Common myeloid progenitor, CD34-positive (primary cell): ENCODE measurements around the gene GSK3A.
"Not testable (repeated sequence)": the region's sequence is repeated elsewhere in the genome, so short reads cannot be mapped to it uniquely, and the experiment has no call there.

Experiments
- CTCF ChIA-PET: fragments of 350-600 bp; sonication (Branson Sonifier 250); formaldehyde crosslinking; loops from one replicate; lab custom pipeline; 2021; ENCODE audit warnings: antibody characterized with exemption; lab: Charles Lee
- POLR2A ChIA-PET: fragments of 350-600 bp; sonication (Branson Sonifier 250); formaldehyde crosslinking; loops from one replicate; lab custom pipeline; 2021; ENCODE audit warnings: antibody characterized with exemption; lab: Charles Lee
- DNase-seq, 3 donors: peaks; one replicate each; pipeline versions ENCODE4 v3.0.0 to v3.0.0-alpha.2; 2013
- H3K27ac ChIP-seq, 2 experiments: 1 replicate in 1 of 2; 2 replicates in 1 of 2; pipeline ENCODE4 v1.7.0; 2013; ENCODE audit warnings: inconsistent platforms in 2 of 2, low read length in 2 of 2, mild to moderate bottlenecking in 2 of 2, low read depth in 1 of 2, moderate library complexity in 1 of 2; ENCODE audit not compliant: severe bottlenecking in 2 of 2, insufficient read depth in 1 of 2, poor library complexity in 1 of 2
- H3K27me3 ChIP-seq, 5 experiments: replicated peaks in 2 of 5; 1 replicate in 3 of 5; 2 replicates in 2 of 5; pipeline versions ENCODE4 v1.6.1 to v1.7.0; 2013; ENCODE audit warnings: low read length in 4 of 5, mild to moderate bottlenecking in 2 of 5, moderate library complexity in 2 of 5, inconsistent platforms in 1 of 5; ENCODE audit not compliant: insufficient read depth in 5 of 5, control insufficient read depth in 4 of 5
- H3K36me3 ChIP-seq, 4 experiments: 1 replicate in 2 of 4; 2 replicates in 2 of 4; pipeline versions ENCODE4 v1.6.1 to v1.7.0; 2013; ENCODE audit warnings: low read length in 3 of 4, control low read depth in 1 of 4, mild to moderate bottlenecking in 1 of 4; ENCODE audit not compliant: control insufficient read depth in 4 of 4, insufficient read depth in 4 of 4
- H3K4me1 ChIP-seq, 4 experiments: 1 replicate in 3 of 4; 2 replicates in 1 of 4; pipeline versions ENCODE4 v1.6.1 to v1.7.1; 2013; ENCODE audit warnings: low read length in 3 of 4, mild to moderate bottlenecking in 3 of 4, control low read depth in 1 of 4, inconsistent platforms in 1 of 4, moderate library complexity in 1 of 4; ENCODE audit not compliant: control insufficient read depth in 4 of 4, insufficient read depth in 4 of 4; ENCODE audit errors: control extremely low read depth in 1 of 4
- H3K4me3 ChIP-seq, 7 experiments: 1 replicate in 4 of 7; 2 replicates in 3 of 7; pipeline versions ENCODE4 v1.5.1 to v1.7.0; 2013; ENCODE audit warnings: mild to moderate bottlenecking in 7 of 7, low read length in 6 of 7, moderate library complexity in 6 of 7, inconsistent platforms in 2 of 7, low read depth in 2 of 7, control low read depth in 1 of 7; ENCODE audit not compliant: insufficient read depth in 4 of 7, control insufficient read depth in 1 of 7; ENCODE audit errors: extremely low read depth in 1 of 7
- H3K9me3 ChIP-seq, 5 experiments: 1 replicate in 4 of 5; 2 replicates in 1 of 5; pipeline versions ENCODE4 v1.6.1 to v1.7.1; 2013; ENCODE audit warnings: low read length in 4 of 5, mild to moderate bottlenecking in 2 of 5, inconsistent platforms in 1 of 5, low read depth in 1 of 5, moderate library complexity in 1 of 5; ENCODE audit not compliant: control insufficient read depth in 4 of 5, insufficient read depth in 2 of 5; ENCODE audit errors: control extremely low read depth in 1 of 5
- WGBS: methylation state at CpG from one replicate; pipeline ENCODE4 v1.1.5; 2013; ENCODE audit not compliant: insufficient coverage; 5-methylcytosine and 5-hydroxymethylcytosine counted together

GSK3A gene

GRCh38 chr19:42266105-42266504 is 23.7 kb upstream of the GSK3A start:
- not testable (repeated sequence) for H3K4me3 ChIP-seq, H3K36me3 ChIP-seq, DNase-seq, H3K9me3 ChIP-seq, H3K27me3 ChIP-seq, H3K27ac ChIP-seq
- POLR2A ChIA-PET, result interaction anchor here (0.6 kb wide), 2 partner anchors 1292 to 1489 kb away, joined by 4 to 5 read pairs; no protein-coding TSS in a partner anchor
- H3K4me1 ChIP-seq, result peaks cover 7 to 25% (median 24%) of the 10 kb centered on the region in 4 experiments
- CTCF ChIA-PET, result interaction anchor here (0.9 kb wide), 1 partner anchor 22 kb away, joined by 3 read pairs; no protein-coding TSS in a partner anchor
- WGBS, result 100% methylated on average over 2 of the region's 4 CpGs

- no peaks in the 10 kb centered on the region for H3K36me3 ChIP-seq
- WGBS, result no CpG with 5 or more reads among the region's 3 CpGs
These were observed 19.4 kb upstream of the GSK3A start for GRCh38 chr19:42261763-42262162.

GRCh38 chr19:42257842-42258241 is 15.4 kb upstream of the GSK3A start:
- POLR2A ChIA-PET, result not testable (repeated sequence)

More at GRCh38 chr19:42261763-42262162, 19.4 kb upstream of the GSK3A start:
- H3K4me1 ChIP-seq, result no peaks in the 10 kb centered on the region
- no peak for DNase-seq
- H3K27ac ChIP-seq, result no peak overlapping the region
- H3K4me3 ChIP-seq, result no peak overlapping the region
- POLR2A ChIA-PET, result interaction anchor here (0.5 kb wide), 1 partner anchor 1515 kb away, joined by 4 read pairs; no protein-coding TSS in a partner anchor
- H3K27me3 ChIP-seq, result no peaks in the 10 kb centered on the region
- CTCF ChIA-PET, result interaction anchor here (1.1 to 1.4 kb wide), 2 partner anchors 11 kb away, joined by 3 to 4 read pairs; no protein-coding TSS in a partner anchor
- no peaks in the 10 kb centered on the region for H3K9me3 ChIP-seq

GRCh38 chr19:42255766-42256745 is 13.7 kb upstream of the GSK3A start:
- Histone ChIP-seq H3K9me3 (no peaks in the 10 kb centered on the region), H3K36me3 (no peaks in the 10 kb centered on the region), H3K4me3 (peak overlapping the region; percentile 39 to 96 (median 71)), H3K27ac (no peak overlapping the region), H3K4me1 (peaks cover 0 to 36% (median 31%) of the 10 kb centered on the region in 4 experiments), H3K27me3 (no peaks in the 10 kb centered on the region)
- CTCF ChIA-PET, result interaction anchor here (0.6 to 3.0 kb wide), 5 partner anchors 11 to 305 kb away, joined by 3 to 13 read pairs (median 3); no protein-coding TSS in a partner anchor
- POLR2A ChIA-PET, result interaction anchor here (0.8 to 1.5 kb wide), 4 partner anchors 11 to 15 kb away, joined by 3 to 4 read pairs (median 4); partner anchors contain the start of gene CIC
- DNase-seq, result no peak
- 10% methylated on average over 33 of the region's 38 CpGs for WGBS

More at GRCh38 chr19:42257842-42258241, 15.4 kb upstream of the GSK3A start:
- peaks cover 0 to 18% (median 14%) of the 10 kb centered on the region in 4 experiments for H3K4me1 ChIP-seq
- H3K27me3 ChIP-seq, DNase-seq, H3K4me3 ChIP-seq, H3K36me3 ChIP-seq, H3K27ac ChIP-seq, H3K9me3 ChIP-seq: not testable (repeated sequence)
- WGBS, result 100% methylated on average over 1 of the region's 3 CpGs
- CTCF ChIA-PET, result interaction anchor here (3.0 kb wide), 1 partner anchor 21 kb away, joined by 13 read pairs; no protein-coding TSS in a partner anchor

- peak within 1 kb of the TSS; percentile 84 to 96 (median 89) for H3K4me3 ChIP-seq
- CTCF ChIA-PET, result interaction anchor here (0.6 to 3.0 kb wide), 4 partner anchors 12 to 304 kb away, joined by 3 to 13 read pairs (median 4); no protein-coding TSS in a partner anchor
- H3K27ac ChIP-seq, result peak within 1 kb of the TSS; percentile 74 to 89
- H3K9me3 ChIP-seq, result no peaks in the 10 kb centered on the region
- POLR2A ChIA-PET, result interaction anchor here (0.8 to 1.5 kb wide), 4 partner anchors 12 to 16 kb away, joined by 3 to 4 read pairs (median 4); partner anchors contain the start of gene CIC
- peaks cover 0 to 45% (median 41%) of the 10 kb centered on the region in 4 experiments for H3K4me1 ChIP-seq
- WGBS, result 0% methylated on average over 22 of the region's 75 CpGs
- H3K36me3 ChIP-seq, result peaks cover 0 to under 1% (median under 1%) of the 10 kb centered on the region in 4 experiments
- H3K27me3 ChIP-seq, result no peaks in the 10 kb centered on the region
- DNase-seq, result peak; percentile 89 to 95 (median 94)
These were observed 12.7 kb upstream of the GSK3A start, which contains the start of gene ERF for GRCh38 chr19:42254850-42255765. Gene ERF (minus strand): TSS chr19:42255128. CDS start chr19:42254999, 129 bp downstream.
